HFFc6 (cell line): Measurements from ENCODE around the gene MS4A14. TPM values are rescaled to one million over a fixed set of nuclear protein-coding genes. Genes with fewer than 3 reads are reported as not detected.

Source experiments
- DNase-seq: peaks from one replicate; pipeline ENCODE4 v3.0.0-alpha.2; 2018
- H3K27ac Mint-ChIP-seq: 2 replicates; pipeline ENCODE4 v1.8.0; 2020; ENCODE audit warnings: mild to moderate bottlenecking, mixed read lengths
- H3K27me3 Mint-ChIP-seq: 2 replicates; pipeline ENCODE4 v1.8.0; 2021; ENCODE audit warnings: mild to moderate bottlenecking, moderate library complexity, mixed read lengths; ENCODE audit not compliant: insufficient read depth
- H3K36me3 Mint-ChIP-seq: 2 replicates; pipeline ENCODE4 v1.8.0; 2021; ENCODE audit warnings: low read depth, mixed read lengths
- H3K4me1 Mint-ChIP-seq: 2 replicates; pipeline ENCODE4 v1.8.0; 2020; ENCODE audit warnings: low read depth, mixed read lengths
- H3K4me3 Mint-ChIP-seq: 2 replicates; pipeline ENCODE4 v1.8.0; 2020; ENCODE audit warnings: mild to moderate bottlenecking, moderate library complexity, mixed read lengths
- H3K9me3 Mint-ChIP-seq: 2 replicates; pipeline ENCODE4 v1.8.0; 2020; ENCODE audit warnings: mild to moderate bottlenecking, mixed read lengths
- total RNA-seq, 6 experiments: library from RNA; stranded (reverse); fragmentation: NEBNext Ultra II Directional; extraction: Animal tissue kit (Norgen Biotek cat#: 25700); gene quantifications; 2 replicates in 1 of 6; 3 replicates in 5 of 6; pipeline ENCODE4 v1.2.3, GENCODE V29; 2021
- TF ChIP-seq, protein P1 (sequence below): fragments of 200-600 bp; sonication (generic); IDR thresholded peaks from 2 replicates; pipeline ENCODE4 v1.5.0; 2021; ENCODE audit warnings: antibody characterized with exemption, mild to moderate bottlenecking

MS4A14 gene
- total RNA-seq, 6 experiments from 2014 or later: not detected

DNA sequence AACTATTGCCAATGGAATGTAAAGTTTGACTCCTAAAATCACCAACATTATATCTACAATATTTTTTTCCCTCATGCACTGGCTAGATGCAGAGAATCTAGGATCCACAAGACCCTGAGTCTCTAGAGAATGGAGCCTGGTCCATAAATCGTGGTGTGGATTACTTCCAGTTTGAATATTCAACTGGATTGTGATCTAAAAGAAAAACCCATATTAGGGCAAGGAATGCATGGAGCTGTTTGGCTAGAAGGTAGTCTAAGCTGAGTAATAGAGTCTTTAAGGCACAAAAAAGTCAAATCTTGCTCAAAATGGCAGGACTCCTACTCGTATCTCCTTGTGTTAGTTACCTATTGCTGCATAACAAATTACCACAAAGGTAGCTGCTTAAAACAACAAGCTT is 23.8 kb downstream of the MS4A14 start:
- DNase-seq: no peak
- no peaks in the 10 kb centered on the region for H3K4me1 Mint-ChIP-seq
- H3K9me3 Mint-ChIP-seq: peaks cover 46% of the 10 kb centered on the region
- no peak overlapping the region for H3K27ac Mint-ChIP-seq
- H3K27me3 Mint-ChIP-seq: no peaks in the 10 kb centered on the region
- H3K36me3 Mint-ChIP-seq: no peaks in the 10 kb centered on the region
- TF ChIP-seq, protein P1, sequence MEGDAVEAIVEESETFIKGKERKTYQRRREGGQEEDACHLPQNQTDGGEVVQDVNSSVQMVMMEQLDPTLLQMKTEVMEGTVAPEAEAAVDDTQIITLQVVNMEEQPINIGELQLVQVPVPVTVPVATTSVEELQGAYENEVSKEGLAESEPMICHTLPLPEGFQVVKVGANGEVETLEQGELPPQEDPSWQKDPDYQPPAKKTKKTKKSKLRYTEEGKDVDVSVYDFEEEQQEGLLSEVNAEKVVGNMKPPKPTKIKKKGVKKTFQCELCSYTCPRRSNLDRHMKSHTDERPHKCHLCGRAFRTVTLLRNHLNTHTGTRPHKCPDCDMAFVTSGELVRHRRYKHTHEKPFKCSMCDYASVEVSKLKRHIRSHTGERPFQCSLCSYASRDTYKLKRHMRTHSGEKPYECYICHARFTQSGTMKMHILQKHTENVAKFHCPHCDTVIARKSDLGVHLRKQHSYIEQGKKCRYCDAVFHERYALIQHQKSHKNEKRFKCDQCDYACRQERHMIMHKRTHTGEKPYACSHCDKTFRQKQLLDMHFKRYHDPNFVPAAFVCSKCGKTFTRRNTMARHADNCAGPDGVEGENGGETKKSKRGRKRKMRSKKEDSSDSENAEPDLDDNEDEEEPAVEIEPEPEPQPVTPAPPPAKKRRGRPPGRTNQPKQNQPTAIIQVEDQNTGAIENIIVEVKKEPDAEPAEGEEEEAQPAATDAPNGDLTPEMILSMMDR: no peak
- H3K4me3 Mint-ChIP-seq: no peak overlapping the region

DNA sequence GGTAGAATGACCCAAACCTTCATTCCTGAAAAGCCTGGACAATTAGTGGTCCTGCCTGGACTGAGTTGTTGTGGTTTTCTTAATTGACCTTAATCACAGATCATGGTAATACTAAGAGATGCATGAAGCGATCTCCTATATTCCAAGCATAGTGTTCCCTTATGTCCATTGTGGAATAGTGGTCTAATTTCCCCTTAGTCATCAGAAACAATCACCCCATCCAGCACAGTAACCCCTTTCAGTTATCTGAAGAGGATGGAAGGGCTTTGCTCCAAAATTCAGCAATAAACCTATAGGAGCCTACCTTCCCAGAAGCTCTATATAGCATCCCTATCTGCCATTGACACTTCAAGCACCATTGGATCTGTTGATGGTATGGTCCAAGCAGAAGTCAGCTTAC is 26.4 kb downstream of the MS4A14 start:
- H3K27ac Mint-ChIP-seq: no peak overlapping the region
- H3K4me3 Mint-ChIP-seq: no peak overlapping the region
- H3K9me3 Mint-ChIP-seq: peaks cover 28% of the 10 kb centered on the region
- no peaks in the 10 kb centered on the region for H3K27me3 Mint-ChIP-seq
- TF ChIP-seq, protein P1: no peak
- no peak for DNase-seq
- H3K36me3 Mint-ChIP-seq: no peaks in the 10 kb centered on the region
- no peaks in the 10 kb centered on the region for H3K4me1 Mint-ChIP-seq

DNA sequence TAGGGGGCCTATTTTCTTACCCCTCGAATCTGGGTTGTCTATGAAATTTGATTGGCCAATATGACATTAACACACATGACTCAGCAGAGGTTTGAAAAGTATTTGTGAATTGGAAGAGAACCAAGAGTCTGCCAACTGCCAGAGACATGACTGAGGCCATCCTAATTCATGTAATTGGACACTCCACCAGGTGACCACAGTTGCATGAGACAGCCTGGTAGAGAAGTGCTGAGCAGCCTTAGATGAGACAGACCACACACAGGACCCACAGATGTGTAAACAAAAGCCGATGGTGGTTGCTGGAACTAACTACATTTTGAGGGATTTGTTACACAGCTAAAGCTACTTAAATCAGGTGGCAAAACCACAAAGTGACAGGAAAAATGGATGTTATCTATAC is 32.3 kb downstream of the MS4A14 start:
- no peak overlapping the region for H3K27ac Mint-ChIP-seq
- TF ChIP-seq, protein P1: no peak
- no peak overlapping the region for H3K4me3 Mint-ChIP-seq
- H3K4me1 Mint-ChIP-seq: no peaks in the 10 kb centered on the region
- DNase-seq: no peak
- no peaks in the 10 kb centered on the region for H3K27me3 Mint-ChIP-seq
- H3K9me3 Mint-ChIP-seq: peaks cover 36% of the 10 kb centered on the region
- H3K36me3 Mint-ChIP-seq: peaks cover 5% of the 10 kb centered on the region; the same call in 1 of the 2 replicates

DNA sequence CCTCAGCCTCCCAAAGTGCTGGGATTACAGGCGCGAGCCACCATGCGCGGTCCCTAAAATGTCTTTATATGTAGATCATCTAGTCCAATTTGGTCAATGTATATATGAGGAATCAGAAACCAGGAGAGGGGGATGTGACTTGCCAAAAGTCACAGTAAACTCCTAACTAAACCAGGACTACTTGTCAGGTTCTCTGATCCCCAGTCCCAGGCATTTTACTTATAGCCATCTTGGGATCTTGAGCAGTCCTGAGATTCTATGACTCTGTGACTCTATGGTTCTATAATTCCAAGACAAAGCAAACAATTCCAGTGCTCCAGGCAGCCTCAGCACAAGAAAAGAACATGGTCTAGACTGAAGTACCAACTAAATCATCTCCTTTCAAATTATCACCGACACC is 33.0 kb downstream of the MS4A14 start, which contains the start of gene MS4A5:
Gene MS4A5 (plus strand): TSS at position 301 of the 400 bp plus-strand sequence. CDS start 103 bp downstream, outside the sequence.
- Mint-ChIP-seq H3K27me3 (no peaks in the 10 kb centered on the region), H3K27ac (no peak within 1 kb of the TSS), H3K4me3 (no peak within 1 kb of the TSS), H3K9me3 (peaks cover 34% of the 10 kb centered on the region), H3K4me1 (no peaks in the 10 kb centered on the region), H3K36me3 (peaks cover 5% of the 10 kb centered on the region; the same call in 1 of the 2 replicates)
- TF ChIP-seq, protein P1: no peak
- DNase-seq: no peak

DNA sequence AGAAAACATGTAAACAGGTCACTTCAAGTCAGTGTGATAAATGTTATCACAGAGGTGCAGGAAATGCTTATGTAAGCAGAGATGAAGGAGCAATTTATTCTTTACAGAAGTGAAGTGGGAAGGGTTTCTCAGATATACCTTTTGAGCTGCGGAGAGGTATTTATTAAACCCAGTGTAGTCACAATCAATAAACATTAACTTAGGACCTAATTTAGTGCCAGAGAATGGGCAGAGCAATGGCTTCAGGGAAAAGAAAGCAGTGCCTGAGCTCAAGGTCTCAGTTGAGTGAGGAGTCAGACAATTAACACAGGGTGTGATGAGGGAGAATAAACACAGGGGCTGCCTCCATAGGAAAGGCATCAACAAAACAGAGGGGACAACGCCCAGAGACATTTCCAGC is 35.0 kb downstream of the MS4A14 start:
- Mint-ChIP-seq H3K9me3 (peaks cover 31% of the 10 kb centered on the region), H3K4me1 (no peaks in the 10 kb centered on the region), H3K27me3 (no peaks in the 10 kb centered on the region), H3K36me3 (peaks cover 5% of the 10 kb centered on the region; the same call in 1 of the 2 replicates), H3K27ac (no peak overlapping the region), H3K4me3 (no peak overlapping the region)
- TF ChIP-seq, protein P1: no peak
- DNase-seq: no peak

DNA sequence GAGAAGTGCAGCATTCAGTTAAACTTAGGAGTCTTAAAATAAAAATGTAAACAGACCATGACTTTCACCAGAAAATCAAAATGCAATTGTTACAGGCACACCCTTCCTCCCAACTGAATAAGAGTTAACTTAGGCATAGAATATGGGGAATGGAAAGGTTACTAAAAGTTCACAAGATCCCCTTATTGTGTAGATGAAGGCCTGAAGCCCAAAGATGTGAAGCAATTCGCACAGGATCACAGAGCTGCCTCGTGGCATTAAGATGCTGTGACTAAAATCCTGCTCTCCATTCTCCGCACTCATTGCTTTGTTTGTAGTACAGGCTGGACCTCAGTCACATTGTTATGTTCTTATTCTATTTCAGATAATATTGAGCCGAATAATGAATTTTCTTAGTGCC is 37.1 kb downstream of the MS4A14 start:
- peaks cover 5% of the 10 kb centered on the region; the same call in 1 of the 2 replicates for H3K36me3 Mint-ChIP-seq
- no peak for DNase-seq
- no peaks in the 10 kb centered on the region for H3K4me1 Mint-ChIP-seq
- H3K9me3 Mint-ChIP-seq: peaks cover 31% of the 10 kb centered on the region
- no peaks in the 10 kb centered on the region for H3K27me3 Mint-ChIP-seq
- no peak overlapping the region for H3K27ac Mint-ChIP-seq
- H3K4me3 Mint-ChIP-seq: no peak overlapping the region
- TF ChIP-seq, protein P1: no peak
